ENCODE measurements around the gene NCOA3.

GRCh38 chr20:47629907-47630306 is 128.2 kb downstream of the NCOA3 start:
- TF ChIP-seq POLR2A (IDR thresholded peaks at IDR 0.05) (no peak), POLR2AphosphoS5 (IDR thresholded peaks at IDR 0.05) (no peak), EP300 (IDR thresholded peaks at IDR 0.05) (no peak)
- TF ChIP-seq, protein P1, sequence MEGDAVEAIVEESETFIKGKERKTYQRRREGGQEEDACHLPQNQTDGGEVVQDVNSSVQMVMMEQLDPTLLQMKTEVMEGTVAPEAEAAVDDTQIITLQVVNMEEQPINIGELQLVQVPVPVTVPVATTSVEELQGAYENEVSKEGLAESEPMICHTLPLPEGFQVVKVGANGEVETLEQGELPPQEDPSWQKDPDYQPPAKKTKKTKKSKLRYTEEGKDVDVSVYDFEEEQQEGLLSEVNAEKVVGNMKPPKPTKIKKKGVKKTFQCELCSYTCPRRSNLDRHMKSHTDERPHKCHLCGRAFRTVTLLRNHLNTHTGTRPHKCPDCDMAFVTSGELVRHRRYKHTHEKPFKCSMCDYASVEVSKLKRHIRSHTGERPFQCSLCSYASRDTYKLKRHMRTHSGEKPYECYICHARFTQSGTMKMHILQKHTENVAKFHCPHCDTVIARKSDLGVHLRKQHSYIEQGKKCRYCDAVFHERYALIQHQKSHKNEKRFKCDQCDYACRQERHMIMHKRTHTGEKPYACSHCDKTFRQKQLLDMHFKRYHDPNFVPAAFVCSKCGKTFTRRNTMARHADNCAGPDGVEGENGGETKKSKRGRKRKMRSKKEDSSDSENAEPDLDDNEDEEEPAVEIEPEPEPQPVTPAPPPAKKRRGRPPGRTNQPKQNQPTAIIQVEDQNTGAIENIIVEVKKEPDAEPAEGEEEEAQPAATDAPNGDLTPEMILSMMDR (IDR thresholded peaks at IDR 0.05) = no peak
